ENCODE measurements around the gene B3GAT3. TPM values are rescaled to one million over a fixed set of nuclear protein-coding genes. Genes with fewer than 3 reads are reported as not detected.
A peak's percentile ranks its signal among the peaks of the same experiment; 100 is the strongest.

Gene B3GAT3
- total RNA-seq, 1 experiment from 2014 or later = 58.3 TPM

- Histone ChIP-seq H3K27me3 (ENCODE audit: control insufficient read depth, insufficient read depth, low read length) (peaks cover 4% of the 10 kb centered on the region), H3K36me3 (replicated peaks; ENCODE audit: control insufficient read depth, insufficient read depth, low read length) (no peaks in the 10 kb centered on the region; the same call in 1 of the 2 replicates), H3K4me3 (ENCODE audit: insufficient read depth, low read depth, low read length) (no peak overlapping the region)
- DNase-seq = no peak
Measured at GRCh38 chr11:62614275-62614674, 7.5 kb downstream of the B3GAT3 start.

GRCh38 chr11:62613291-62613778, 8.5 kb downstream of the B3GAT3 start:
- DNase-seq = no peak
- peaks cover 4% of the 10 kb centered on the region for H3K27me3 ChIP-seq (ENCODE audit: control insufficient read depth, insufficient read depth, low read length)
- no peaks in the 10 kb centered on the region; the same call in 1 of the 2 replicates for H3K36me3 ChIP-seq (replicated peaks; ENCODE audit: control insufficient read depth, insufficient read depth, low read length)
- H3K4me3 ChIP-seq (ENCODE audit: insufficient read depth, low read depth, low read length) = peak overlapping the region; percentile 24; the same call in 1 of the 2 replicates

- peak within 1 kb of the TSS; percentile 70 for H3K4me3 ChIP-seq (ENCODE audit: insufficient read depth, low read depth, low read length)
- peak; percentile 100 for DNase-seq
Measured at GRCh38 chr11:62612366-62613290, 9.2 kb downstream of the B3GAT3 start, which contains the start of the genes EML3 and ROM1. TSS of gene EML3 (minus strand) at chr11:62612775. CDS start at chr11:62612457, 318 bp downstream. TSS of gene ROM1 (plus strand) at chr11:62613257. CDS start at chr11:62613282, 25 bp downstream.

GRCh38 chr11:62611705-62612365, 10.0 kb downstream of the B3GAT3 start:
- Histone ChIP-seq H3K27me3 (ENCODE audit: control insufficient read depth, insufficient read depth, low read length) (peaks cover 4% of the 10 kb centered on the region), H3K4me3 (ENCODE audit: insufficient read depth, low read depth, low read length) (peak overlapping the region; percentile 70), H3K36me3 (replicated peaks; ENCODE audit: control insufficient read depth, insufficient read depth, low read length) (no peaks in the 10 kb centered on the region; the same call in 1 of the 2 replicates)
- peak; percentile 79 for DNase-seq

More at GRCh38 chr11:62612366-62613290, 9.2 kb downstream of the B3GAT3 start, which contains the start of the genes EML3 and ROM1:
- peaks cover 4% of the 10 kb centered on the region for H3K27me3 ChIP-seq (ENCODE audit: control insufficient read depth, insufficient read depth, low read length)
- H3K36me3 ChIP-seq (replicated peaks; ENCODE audit: control insufficient read depth, insufficient read depth, low read length) = no peaks in the 10 kb centered on the region; the same call in 1 of the 2 replicates

- Histone ChIP-seq H3K4me3 (ENCODE audit: insufficient read depth, low read depth, low read length) (peak overlapping the region; percentile 70), H3K36me3 (replicated peaks; ENCODE audit: control insufficient read depth, insufficient read depth, low read length) (no peaks in the 10 kb centered on the region; the same call in 1 of the 2 replicates), H3K27me3 (ENCODE audit: control insufficient read depth, insufficient read depth, low read length) (peaks cover 4% of the 10 kb centered on the region)
- no peak for DNase-seq
Measured at GRCh38 chr11:62610814-62611704, 10.7 kb downstream of the B3GAT3 start.

- H3K27me3 ChIP-seq (ENCODE audit: control insufficient read depth, insufficient read depth, low read length) = peaks cover 4% of the 10 kb centered on the region
- no peak overlapping the region for H3K4me3 ChIP-seq (ENCODE audit: insufficient read depth, low read depth, low read length)
- no peak for DNase-seq
- H3K36me3 ChIP-seq (replicated peaks; ENCODE audit: control insufficient read depth, insufficient read depth, low read length) = no peaks in the 10 kb centered on the region; the same call in 1 of the 2 replicates
Measured at GRCh38 chr11:62610403-62610802, 11.4 kb downstream of the B3GAT3 start.

- DNase-seq = no peak
Measured at GRCh38 chr11:62608776-62609175, 13.0 kb downstream of the B3GAT3 start.

GRCh38 chr11:62607714-62608113, 14.1 kb downstream of the B3GAT3 start:
- peaks cover 1% of the 10 kb centered on the region; the same call in 1 of the 2 replicates for H3K36me3 ChIP-seq (replicated peaks; ENCODE audit: control insufficient read depth, insufficient read depth, low read length)
- peaks cover 18% of the 10 kb centered on the region for H3K27me3 ChIP-seq (ENCODE audit: control insufficient read depth, insufficient read depth, low read length)
- H3K4me3 ChIP-seq (ENCODE audit: insufficient read depth, low read depth, low read length) = no peak overlapping the region
- no peak for DNase-seq

More at GRCh38 chr11:62608776-62609175, 13.0 kb downstream of the B3GAT3 start:
- H3K4me3 ChIP-seq (ENCODE audit: insufficient read depth, low read depth, low read length) = no peak overlapping the region
- H3K27me3 ChIP-seq (ENCODE audit: control insufficient read depth, insufficient read depth, low read length) = peaks cover 8% of the 10 kb centered on the region
- H3K36me3 ChIP-seq (replicated peaks; ENCODE audit: control insufficient read depth, insufficient read depth, low read length) = peaks cover 1% of the 10 kb centered on the region; the same call in 1 of the 2 replicates

GRCh38 chr11:62605902-62606301, 15.9 kb downstream of the B3GAT3 start:
- Histone ChIP-seq H3K36me3 (replicated peaks; ENCODE audit: control insufficient read depth, insufficient read depth, low read length) (peaks cover 1% of the 10 kb centered on the region; the same call in 1 of the 2 replicates), H3K4me3 (ENCODE audit: insufficient read depth, low read depth, low read length) (no peak overlapping the region), H3K27me3 (ENCODE audit: control insufficient read depth, insufficient read depth, low read length) (peaks cover 19% of the 10 kb centered on the region)
- no peak for DNase-seq

- H3K36me3 ChIP-seq (replicated peaks; ENCODE audit: control insufficient read depth, insufficient read depth, low read length) = peaks cover 1% of the 10 kb centered on the region; the same call in 1 of the 2 replicates
- DNase-seq = no peak
- H3K4me3 ChIP-seq (ENCODE audit: insufficient read depth, low read depth, low read length) = no peak overlapping the region
- peaks cover 22% of the 10 kb centered on the region for H3K27me3 ChIP-seq (ENCODE audit: control insufficient read depth, insufficient read depth, low read length)
Measured at GRCh38 chr11:62605467-62605866, 16.3 kb downstream of the B3GAT3 start.

GRCh38 chr11:62604460-62605120, 17.2 kb downstream of the B3GAT3 start:
- Histone ChIP-seq H3K36me3 (replicated peaks; ENCODE audit: control insufficient read depth, insufficient read depth, low read length) (peaks cover 1% of the 10 kb centered on the region; the same call in 1 of the 2 replicates), H3K4me3 (ENCODE audit: insufficient read depth, low read depth, low read length) (no peak overlapping the region), H3K27me3 (ENCODE audit: control insufficient read depth, insufficient read depth, low read length) (peaks cover 23% of the 10 kb centered on the region)
- peak; percentile 70 for DNase-seq

GRCh38 chr11:62603776-62604299, 17.9 kb downstream of the B3GAT3 start:
- H3K27me3 ChIP-seq (ENCODE audit: control insufficient read depth, insufficient read depth, low read length) = peaks cover 23% of the 10 kb centered on the region
- peaks cover 1% of the 10 kb centered on the region; the same call in 1 of the 2 replicates for H3K36me3 ChIP-seq (replicated peaks; ENCODE audit: control insufficient read depth, insufficient read depth, low read length)
- H3K4me3 ChIP-seq (ENCODE audit: insufficient read depth, low read depth, low read length) = no peak overlapping the region

GRCh38 chr11:62603072-62603408, 18.7 kb downstream of the B3GAT3 start:
- Histone ChIP-seq H3K36me3 (replicated peaks; ENCODE audit: control insufficient read depth, insufficient read depth, low read length) (peaks cover 5% of the 10 kb centered on the region), H3K27me3 (ENCODE audit: control insufficient read depth, insufficient read depth, low read length) (peaks cover 23% of the 10 kb centered on the region), H3K4me3 (ENCODE audit: insufficient read depth, low read depth, low read length) (peak overlapping the region; percentile 95)
- no peak for DNase-seq

More at GRCh38 chr11:62603776-62604299, 17.9 kb downstream of the B3GAT3 start:
- DNase-seq = no peak

Measured in H7 (cell line).